Adipose tissue (tissue), 3 donors: ENCODE data around the gene LRP8. TPM values are rescaled to one million over a fixed set of nuclear protein-coding genes. Genes with fewer than 3 reads are reported as not detected.

ENCODE experiments used
- H3K27ac ChIP-seq: one replicate; pipeline ENCODE4 v1.5.1; 2013; ENCODE audit warnings: low read depth, low read length
- WGBS, 3 donors: extraction: QIAGEN DNeasy Blood & Tissue Kit; methylation state at CpG; one replicate each; pipeline ENCODE4 v1.1.7; 2013; 5-methylcytosine and 5-hydroxymethylcytosine counted together
- polyA plus RNA-seq, 3 donors: library from polyadenylated mRNA; stranded (reverse); fragments of 200-250 nt; gene quantifications; one replicate each; pipeline ENCODE4 v1.2.3, GENCODE V29; 2013
- donor health status: healthy with polysubstance abuse.
- donor health status: Bipolar disorder and iron deficiency.
- donor health status: healthy.

LRP8 gene
- polyA plus RNA-seq, 3 donors: 0.67 to 3.1 (median 0.75) TPM

DNA sequence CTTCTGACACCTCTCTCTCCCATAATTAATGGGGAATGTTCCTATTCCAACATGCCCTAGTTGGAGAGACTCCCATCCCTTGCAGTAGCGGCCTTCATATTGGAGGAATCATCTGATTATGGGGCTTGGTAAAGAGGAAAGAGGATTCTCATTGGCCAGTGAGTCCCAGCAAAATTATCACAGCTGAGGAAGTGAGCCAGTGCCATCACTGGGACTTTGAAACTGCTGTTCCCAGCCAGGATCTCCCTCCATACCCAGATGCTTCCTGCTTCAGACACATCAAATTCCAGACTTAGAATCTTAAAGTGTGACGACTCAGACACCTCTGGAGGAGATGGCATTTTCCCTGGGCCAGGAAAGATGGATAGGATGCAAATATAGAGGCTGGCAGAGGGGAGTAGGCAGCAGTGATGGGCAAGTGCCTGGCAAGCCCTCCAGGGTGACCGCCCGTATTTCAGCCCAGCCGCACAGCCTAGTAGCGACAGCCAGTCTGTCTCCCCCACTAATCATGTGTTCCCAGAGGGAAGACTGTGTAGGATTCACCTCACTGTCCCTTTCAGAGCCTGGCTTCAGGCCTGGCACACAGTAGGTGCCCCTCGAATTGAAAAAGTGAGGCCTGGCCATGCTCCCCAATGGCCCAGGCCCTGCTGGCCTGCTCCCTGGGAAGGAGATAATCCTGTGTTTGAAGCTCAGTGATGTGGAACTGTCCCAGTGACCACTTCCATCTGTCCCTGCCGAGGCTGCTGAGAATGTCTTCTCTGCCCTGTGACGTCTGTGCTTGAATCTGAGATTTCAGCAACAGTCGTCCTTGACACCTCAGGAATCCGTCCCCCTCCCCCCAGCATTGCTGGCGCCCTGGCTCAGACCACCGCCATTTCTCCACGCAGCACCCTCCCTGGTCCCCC, 48.3 kb downstream of the LRP8 start:
- no peak overlapping the region for H3K27ac ChIP-seq
- 83 to 84% (median 84%) methylated on average over 14 of the region's 14 CpGs for WGBS, 3 donors

DNA sequence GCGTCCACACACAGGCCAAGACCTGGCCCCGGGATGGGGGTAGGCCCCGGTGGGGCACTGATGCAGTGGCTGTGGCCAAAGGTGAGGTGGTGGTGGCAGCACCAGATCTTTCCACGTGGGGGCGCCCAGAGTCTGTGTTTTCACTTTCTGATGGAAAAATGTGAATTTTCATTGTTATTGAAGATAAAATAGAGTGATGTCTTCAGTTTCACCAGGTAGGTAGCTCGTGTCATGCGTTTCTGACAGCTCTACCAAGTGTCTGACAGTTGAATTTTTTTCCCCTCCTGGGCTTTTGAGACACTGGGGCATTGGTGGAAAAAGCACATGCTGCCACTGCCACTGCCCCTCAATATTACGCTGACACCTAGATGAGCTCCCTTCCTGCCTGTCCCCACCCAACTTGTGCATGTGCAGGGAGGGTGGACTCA, 49.6 kb downstream of the LRP8 start:
- 14 to 18% (median 18%) methylated on average over 7 to 8 of the region's 8 CpGs for WGBS, 3 donors
- no peak overlapping the region for H3K27ac ChIP-seq

DNA sequence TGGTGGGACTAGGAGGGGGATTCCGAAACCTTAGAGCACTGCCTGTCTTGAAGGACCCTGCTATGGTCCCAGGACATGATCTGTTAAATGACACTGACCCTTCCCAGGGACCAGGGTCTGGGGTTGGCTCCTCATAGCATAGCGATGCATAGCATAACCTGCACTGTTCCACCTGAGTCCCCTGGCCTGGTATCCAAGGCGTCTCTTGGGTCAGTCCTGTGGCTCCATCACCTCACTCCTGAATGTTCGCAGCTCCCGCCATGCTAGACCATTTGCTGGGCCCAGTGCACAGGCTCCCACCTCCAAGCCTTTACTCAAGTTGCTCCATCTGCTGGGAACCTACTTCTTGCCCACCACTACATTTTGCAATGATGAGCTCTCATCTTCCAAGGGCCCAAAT, 50.5 kb downstream of the LRP8 start:
- WGBS, 3 donors: 92 to 97% (median 94%) methylated on average over 5 of the region's 5 CpGs
- no peak overlapping the region for H3K27ac ChIP-seq

DNA sequence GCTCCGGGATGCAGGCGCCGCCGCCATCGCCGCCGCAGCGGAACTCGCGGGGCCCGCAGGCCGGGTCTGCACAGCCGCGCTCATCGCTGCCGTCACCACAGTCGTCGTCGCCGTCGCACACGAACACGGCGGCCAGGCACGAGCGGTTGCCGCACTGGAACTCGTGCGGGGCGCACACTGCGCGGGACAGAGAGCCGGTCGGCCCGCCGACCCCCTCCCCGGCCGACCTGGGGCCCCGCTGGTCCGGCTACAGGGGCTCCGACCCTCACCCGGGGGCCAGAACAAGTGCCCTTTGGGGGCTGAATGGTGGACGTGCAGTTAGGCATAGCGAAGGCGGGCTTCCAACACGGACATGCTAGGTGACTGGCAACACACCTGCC, 51.0 kb downstream of the LRP8 start:
- no peak overlapping the region for H3K27ac ChIP-seq
- WGBS, 3 donors: 82 to 88% (median 87%) methylated on average over 46 of the region's 46 CpGs

DNA sequence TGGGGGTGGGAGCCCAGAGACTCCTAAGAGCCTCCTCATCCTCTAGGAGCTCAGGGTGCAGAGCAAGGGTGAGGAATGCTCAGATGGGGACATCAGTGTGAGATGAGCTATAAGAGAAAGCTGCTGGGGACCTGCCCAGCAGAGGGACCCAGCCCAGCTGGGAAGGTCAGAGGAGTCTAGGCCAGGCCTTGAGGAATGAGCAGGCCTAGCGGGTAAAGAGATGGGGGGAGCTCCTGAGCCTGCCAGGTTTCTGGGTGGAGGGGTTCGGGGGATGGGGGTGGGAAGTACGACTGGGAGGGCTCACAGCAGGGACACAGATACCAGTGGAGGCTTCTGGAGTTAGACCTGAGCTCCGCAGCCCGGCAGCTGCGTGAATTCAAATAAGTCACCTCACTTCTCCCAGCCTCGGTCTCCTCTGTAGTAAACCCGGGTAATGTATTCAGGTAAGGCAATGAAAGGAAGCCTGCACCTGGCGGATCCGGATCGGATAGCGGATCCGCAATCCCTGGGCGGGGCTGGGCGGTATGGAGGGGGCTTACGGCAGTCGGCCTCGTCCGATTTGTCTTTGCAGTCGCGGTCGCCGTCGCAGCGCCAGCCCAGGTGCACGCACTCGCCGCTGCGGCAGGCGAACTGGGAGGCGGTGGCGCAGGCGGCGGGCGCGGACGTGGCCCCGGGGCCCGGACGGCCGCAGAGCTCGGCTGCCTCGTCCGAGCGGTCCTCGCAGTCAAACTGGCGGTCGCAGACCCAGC, 51.5 kb downstream of the LRP8 start:
- H3K27ac ChIP-seq: no peak overlapping the region
- 83 to 93% (median 90%) methylated on average over 43 to 48 of the region's 48 CpGs for WGBS, 3 donors

DNA sequence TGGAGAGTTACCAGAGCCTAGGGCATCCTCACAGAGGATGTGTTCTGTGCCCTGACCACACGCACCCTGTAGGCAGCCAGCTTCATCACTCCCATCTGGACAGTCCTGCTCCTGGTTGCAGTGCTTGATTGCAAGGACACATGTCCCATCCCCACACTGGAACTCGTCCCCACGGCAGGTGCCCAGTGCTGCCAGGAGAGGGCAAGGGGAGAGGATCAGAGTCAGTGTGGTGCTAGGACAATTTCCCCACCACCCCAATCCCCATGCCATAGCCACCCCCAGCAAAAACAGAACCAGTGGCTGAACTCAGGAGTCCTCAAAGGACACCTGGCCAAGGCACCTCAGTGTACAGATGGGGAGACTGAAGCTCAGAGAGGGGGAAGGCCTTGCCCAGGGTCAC, 52.3 kb downstream of the LRP8 start:
- H3K27ac ChIP-seq: no peak overlapping the region
- 91 to 95% (median 93%) methylated on average over 3 of the region's 3 CpGs for WGBS, 3 donors

DNA sequence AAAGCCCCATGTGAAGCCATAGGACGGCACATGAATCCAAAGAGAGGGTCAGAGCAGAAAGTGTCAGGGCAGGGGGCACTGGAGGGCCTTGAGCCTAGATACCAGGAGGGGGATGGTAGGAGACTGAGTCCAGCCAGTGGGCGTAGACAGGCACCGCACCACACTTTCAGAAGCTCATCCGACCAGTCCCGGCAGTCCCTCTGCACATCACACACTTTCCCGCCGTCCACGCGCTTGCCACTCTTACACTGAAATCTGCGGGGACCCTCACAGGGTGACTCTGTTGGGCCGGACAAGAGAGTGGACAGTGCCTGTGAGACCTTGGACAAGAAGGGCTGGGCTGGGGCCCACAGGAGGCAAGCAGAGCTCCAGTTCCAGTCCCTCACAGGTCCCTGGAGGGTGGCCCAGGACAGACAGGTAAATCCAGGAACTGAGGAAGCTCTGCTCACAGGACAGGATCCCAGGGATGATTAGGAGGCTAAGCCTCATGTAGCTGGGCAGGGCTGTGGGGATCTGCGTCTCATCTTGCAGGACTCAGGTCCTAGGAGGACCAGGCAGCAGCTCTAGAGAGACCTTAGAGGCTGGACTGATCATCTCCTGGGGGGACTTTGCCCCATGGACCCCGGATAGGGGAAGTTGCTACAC, 53.2 kb downstream of the LRP8 start:
- no peak overlapping the region for H3K27ac ChIP-seq
- 87 to 94% (median 94%) methylated on average over 13 of the region's 13 CpGs for WGBS, 3 donors

DNA sequence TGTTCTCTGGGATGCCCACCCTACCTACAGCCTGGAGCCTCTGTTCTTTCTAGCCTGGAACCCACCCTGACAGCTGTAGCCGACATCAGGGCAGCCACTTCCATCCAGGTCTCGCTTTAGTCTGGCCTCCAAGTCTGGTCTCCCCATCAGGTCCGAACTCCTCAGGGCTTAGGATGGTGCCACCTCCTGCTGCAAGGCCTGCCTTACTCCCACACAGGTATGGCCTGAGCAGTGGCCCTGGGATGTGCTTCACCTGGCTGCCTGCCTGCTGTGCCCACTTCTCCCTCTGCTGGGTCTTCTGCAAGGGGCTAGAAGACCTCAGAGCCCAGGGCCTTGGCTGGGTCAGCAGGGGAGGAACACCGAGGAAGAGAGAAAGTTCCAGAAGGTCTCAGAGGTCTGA, 53.8 kb downstream of the LRP8 start:
- 83 to 95% (median 92%) methylated on average over 4 of the region's 4 CpGs for WGBS, 3 donors
- H3K27ac ChIP-seq: no peak overlapping the region

DNA sequence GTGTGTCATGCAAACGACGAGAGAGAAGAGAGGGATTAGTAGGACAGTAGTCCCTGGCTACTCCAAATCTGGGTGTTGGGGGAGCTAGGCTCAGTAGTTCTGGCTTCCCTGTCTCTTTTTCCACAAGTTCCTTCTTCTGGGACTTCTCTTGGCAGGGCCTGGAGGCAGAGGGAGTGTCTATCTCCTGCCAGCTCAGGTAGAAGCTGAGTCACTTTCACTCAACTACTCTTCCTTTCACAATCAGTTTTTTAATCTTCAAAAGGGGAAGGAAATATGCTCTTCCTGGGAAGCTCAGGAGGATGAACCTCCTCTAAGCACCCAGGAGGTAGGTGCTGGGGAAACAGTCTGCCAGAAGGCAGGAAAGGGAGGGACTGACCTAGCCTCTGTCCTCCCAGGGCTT, 54.3 kb downstream of the LRP8 start:
- H3K27ac ChIP-seq: no peak overlapping the region
- 84 to 98% (median 89%) methylated on average over 2 of the region's 2 CpGs for WGBS, 3 donors

DNA sequence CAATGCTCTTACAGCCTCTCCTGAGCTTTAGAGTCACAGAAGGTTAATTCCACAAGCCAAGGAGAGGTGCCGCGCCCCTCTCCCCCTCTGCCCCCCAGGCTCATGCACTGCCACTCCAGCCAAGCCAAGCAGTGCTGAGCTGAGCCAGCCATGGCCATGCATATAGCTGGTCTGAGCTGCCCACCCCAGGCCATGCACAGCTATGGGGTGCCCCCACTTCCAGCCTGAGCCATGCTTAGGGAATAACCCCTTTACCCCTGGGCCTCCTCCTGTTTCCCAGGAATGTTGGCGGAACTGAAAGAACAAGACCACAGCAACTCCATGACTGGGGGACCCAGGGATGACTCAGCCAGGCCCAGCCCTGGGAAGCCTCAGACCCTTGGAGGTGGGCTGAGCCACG, 55.5 kb downstream of the LRP8 start:
- no peak overlapping the region for H3K27ac ChIP-seq
- 82 to 93% (median 91%) methylated on average over 4 of the region's 4 CpGs for WGBS, 3 donors

DNA sequence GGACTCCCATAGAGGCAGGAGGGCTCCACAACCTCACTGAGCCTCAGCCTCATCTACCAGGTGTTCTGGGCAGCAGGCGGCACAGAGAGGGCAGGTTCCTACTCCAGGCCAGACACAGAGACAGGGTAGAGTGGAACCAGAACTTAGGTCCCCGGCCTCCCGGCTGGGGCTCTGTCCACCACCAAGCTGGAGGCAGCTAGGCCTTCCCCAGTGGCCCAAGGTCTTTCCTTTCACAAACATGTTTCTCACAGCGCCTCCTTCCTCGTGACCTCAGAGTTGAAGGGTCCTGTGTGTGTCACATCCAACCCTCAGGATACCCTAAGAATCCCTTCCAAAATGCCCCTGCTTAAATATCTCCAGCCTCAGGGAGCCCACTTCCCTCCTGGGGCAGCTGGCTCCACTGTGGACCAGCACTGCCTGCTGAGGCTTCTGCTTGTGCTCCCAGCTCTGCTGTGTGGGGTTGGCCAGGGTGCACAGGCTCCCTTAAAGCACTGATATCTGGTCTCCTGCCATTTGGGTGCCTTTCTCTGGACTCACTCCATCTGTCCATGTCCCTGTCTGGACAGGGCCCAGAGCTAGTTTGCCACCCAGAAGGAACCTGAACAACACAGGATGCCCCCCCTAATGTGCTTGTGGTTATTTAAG, 56.3 kb downstream of the LRP8 start:
- WGBS, 3 donors: 99 to 100% (median 100%) methylated on average over 5 of the region's 5 CpGs
- H3K27ac ChIP-seq: no peak overlapping the region

DNA sequence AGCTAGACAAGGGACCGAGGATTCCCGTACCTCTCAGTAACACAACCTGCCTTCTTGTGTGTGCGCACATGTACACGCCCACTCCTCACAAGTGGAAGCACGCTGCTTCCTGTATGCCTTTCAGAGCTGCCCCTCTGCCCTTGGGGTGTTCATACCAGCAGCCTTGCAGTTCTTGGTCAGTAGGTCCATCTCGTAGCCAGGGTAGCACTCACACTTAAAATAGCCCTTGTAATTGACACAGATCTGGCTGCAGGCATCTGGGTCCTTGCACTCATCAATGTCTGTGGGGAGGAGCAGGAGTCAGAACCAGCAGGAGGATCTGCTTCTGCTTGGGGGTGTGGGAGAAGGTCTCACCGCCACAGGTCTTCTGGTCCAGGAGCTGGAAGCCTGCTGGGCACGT, 57.0 kb downstream of the LRP8 start:
- H3K27ac ChIP-seq: no peak overlapping the region
- WGBS, 3 donors: 88 to 93% (median 93%) methylated on average over 8 of the region's 8 CpGs

DNA sequence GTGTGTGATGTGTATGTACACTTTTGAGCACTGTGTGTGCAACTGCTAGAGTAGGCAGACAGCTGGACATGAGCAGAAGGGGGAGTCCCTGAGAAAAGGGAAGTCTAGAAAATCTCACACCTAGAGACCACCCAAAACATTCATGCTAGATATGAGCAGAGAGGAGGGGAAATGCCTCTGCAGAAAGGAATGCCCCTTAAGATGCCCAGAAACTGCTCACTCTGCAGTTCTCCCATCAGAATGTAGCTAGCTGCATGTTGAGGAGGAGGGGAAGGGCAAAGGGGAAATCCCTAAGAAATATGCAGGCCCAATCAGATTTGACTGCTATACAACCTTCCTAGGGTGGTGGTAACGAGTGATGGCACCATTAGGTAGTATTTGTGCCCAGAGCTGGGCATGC, 57.8 kb downstream of the LRP8 start:
- 78 to 86% (median 78%) methylated on average over 1 of the region's 1 CpG for WGBS, 3 donors
- no peak overlapping the region for H3K27ac ChIP-seq

DNA sequence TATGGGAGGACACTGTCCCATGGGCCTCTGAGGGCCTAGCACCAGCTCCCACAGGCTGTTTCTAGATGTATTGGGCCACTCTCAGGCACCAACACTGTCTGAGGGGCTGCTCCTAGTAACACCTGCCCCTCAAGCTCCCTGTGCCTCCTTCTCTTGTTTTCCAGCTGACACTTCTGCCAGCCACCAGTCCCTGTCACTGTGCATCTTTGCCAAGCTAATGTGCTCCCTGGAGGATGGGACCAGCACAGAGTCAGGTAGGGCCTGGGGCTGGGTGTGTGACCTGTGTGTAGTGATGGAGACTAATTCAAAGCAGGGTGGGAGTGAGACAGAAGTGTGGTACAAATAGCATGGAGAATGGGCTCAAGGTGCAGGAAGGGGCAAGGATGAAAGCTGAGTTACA, 60.1 kb downstream of the LRP8 start:
- no peak overlapping the region for H3K27ac ChIP-seq

DNA sequence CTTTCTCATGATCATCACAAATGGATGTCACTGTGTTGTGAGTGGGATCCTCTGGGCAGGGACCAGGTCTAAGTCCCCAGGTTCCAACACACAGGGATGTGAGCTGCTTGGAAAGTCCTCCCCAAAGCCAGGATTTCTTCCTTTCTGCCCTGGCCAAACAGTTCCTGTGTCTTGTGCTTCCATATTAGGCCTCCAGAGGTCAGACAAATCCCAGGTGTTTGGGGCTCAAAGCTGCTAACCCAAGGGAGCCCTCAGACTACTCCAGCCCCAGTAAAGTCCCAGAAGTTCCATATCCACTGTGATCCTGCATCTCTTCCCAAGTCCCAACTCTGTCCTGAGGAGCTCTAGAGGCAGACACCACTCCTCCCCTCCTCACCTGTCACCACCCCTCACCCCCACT, 61.8 kb downstream of the LRP8 start:
- H3K27ac ChIP-seq: no peak overlapping the region

DNA sequence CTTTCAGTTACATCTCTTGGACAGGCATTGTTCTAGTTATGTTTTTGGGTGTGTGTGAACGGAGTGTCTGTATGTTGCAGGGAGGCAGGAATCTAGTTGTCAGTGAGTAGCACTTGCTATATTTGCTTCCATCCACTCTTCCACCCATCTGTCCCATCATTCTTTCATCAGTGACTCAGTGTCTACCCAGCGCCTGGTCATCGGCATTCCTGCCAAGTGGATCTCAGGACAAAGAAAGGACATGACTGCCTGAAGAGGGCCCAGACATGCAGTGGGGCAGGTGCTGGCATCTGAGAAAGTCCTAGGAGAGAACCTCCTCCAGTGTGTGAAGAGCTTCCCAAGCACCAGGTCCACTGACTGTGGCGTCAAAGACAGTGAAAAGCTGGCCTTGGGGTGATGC, 62.3 kb downstream of the LRP8 start:
- WGBS, 3 donors: 95 to 98% (median 96%) methylated on average over 4 of the region's 4 CpGs

DNA sequence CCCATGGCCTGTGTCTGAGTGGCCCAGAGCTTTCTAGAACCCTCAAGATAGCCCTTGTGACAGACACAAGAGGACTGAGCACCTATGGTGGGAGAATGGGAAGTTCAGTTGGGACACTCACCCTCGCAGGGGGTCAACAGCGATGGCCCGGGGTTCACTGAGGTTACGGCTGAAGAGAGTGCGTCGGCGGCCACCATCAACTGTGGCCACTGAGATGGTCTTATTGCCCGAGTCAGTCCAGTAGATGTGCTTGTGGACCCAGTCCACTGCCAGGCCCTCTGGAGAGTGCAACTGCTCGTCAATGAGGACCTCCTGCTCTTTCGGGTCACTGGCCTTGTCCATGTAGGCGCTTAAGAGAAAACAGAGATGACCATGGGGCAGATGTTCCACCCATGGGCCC, 63.8 kb downstream of the LRP8 start:
- WGBS, 3 donors: 91 to 98% (median 96%) methylated on average over 11 of the region's 11 CpGs
- H3K27ac ChIP-seq: no peak overlapping the region

More for the DNA sequence above, 62.3 kb downstream of the LRP8 start:
- no peak overlapping the region for H3K27ac ChIP-seq

DNA sequence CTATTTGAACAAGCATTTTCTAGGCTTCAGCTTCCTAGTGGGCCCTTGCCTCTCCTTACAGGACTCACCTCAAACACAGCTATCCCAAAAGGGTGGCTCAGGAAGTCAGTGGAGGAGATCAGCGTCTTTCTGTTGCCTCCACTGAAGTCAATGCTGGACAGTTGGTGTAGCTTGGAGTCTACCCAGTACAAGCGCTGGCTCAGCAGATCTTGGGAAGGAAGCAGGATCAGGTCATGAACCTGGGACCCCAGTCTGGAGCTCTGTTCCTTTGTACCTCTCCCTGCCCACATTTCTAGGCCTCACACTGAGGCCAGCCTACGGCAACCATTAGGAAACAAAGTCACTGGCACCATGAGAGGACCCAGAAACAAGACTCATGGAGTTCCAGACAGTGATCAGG, 65.9 kb downstream of the LRP8 start:
- 92 to 97% (median 92%) methylated on average over 3 of the region's 3 CpGs for WGBS, 3 donors
- no peak overlapping the region for H3K27ac ChIP-seq
